ENCODE data around the gene GOLGA8T.
"Not testable (repeated sequence)": the region's sequence is repeated elsewhere in the genome, so short reads cannot be mapped to it uniquely, and the experiment has no call there.

DNA sequence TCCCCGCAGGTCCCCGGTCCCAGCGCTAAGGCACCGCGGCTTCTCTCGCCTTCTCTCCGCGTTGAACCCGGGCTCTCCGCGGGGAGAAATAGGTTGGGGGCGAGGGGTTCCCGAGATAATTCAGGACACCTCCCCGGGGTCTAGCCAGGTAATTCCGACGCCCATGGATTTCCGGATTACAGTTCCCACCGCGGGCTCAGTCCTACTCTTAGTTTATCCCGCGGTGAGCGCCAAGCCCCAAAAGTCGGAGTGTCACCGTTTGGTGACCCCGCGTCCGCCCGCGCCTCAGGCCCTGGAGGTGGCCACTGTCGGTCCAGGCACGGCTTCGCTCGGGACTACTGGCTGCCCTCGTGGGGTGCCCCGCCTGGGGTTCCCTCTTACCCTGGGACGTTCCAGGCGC lies 56.8 kb downstream of the GOLGA8T start:
- TF ChIP-seq ELF1 (IDR thresholded peaks at IDR 0.05; ENCODE audit: borderline replicate concordance, low read depth); EZH2 (IDR thresholded peaks at IDR 0.05); CBX3 (IDR thresholded peaks at IDR 0.05; ENCODE audit: low read depth): not testable (repeated sequence)
- TF ChIP-seq, protein P1, sequence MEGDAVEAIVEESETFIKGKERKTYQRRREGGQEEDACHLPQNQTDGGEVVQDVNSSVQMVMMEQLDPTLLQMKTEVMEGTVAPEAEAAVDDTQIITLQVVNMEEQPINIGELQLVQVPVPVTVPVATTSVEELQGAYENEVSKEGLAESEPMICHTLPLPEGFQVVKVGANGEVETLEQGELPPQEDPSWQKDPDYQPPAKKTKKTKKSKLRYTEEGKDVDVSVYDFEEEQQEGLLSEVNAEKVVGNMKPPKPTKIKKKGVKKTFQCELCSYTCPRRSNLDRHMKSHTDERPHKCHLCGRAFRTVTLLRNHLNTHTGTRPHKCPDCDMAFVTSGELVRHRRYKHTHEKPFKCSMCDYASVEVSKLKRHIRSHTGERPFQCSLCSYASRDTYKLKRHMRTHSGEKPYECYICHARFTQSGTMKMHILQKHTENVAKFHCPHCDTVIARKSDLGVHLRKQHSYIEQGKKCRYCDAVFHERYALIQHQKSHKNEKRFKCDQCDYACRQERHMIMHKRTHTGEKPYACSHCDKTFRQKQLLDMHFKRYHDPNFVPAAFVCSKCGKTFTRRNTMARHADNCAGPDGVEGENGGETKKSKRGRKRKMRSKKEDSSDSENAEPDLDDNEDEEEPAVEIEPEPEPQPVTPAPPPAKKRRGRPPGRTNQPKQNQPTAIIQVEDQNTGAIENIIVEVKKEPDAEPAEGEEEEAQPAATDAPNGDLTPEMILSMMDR (IDR thresholded peaks at IDR 0.05 in 2 of 3, conservative IDR thresholded peaks at IDR 0.05 in 1 of 3; ENCODE audit: borderline replicate concordance in 1 of 3, insufficient read depth in 1 of 3, low read depth in 2 of 3, low read length in 2 of 3): not testable (repeated sequence)

All from HCT116 (cell line).